Caco-2 (cell line): ENCODE measurements around the gene VAPA. TPM values are rescaled to one million over a fixed set of nuclear protein-coding genes. Genes with fewer than 3 reads are reported as not detected.

Experiments used
- BruUV-seq: library from RNA; stranded (reverse); fragments of 400-500 nt; replicated peaks from 2 replicates; lab custom pipeline; 2021; lab: Mats Ljungman, UMichigan
- CTCF ChIA-PET: fragments of 300-600 bp; sonication (Branson Sonifier 250); formaldehyde crosslinking; loops from one replicate; lab custom pipeline; 2022; ENCODE audit warnings: antibody characterized with exemption; lab: Charles Lee
- POLR2A ChIA-PET: fragments of 300-600 bp; sonication (Branson Sonifier 250); formaldehyde crosslinking; loops from one replicate; lab custom pipeline; 2022; ENCODE audit warnings: antibody characterized with exemption; lab: Charles Lee
- DNase-seq, 2 experiments: peaks; one replicate each; pipeline versions ENCODE4 v3.0.0 to v3.0.0-alpha.2; 2020 to 2022
- H3K27me3 ChIP-seq: replicated peaks from 2 replicates; pipeline ENCODE4 v1.6.0; 2011; ENCODE audit warnings: low read length; ENCODE audit not compliant: control insufficient read depth, insufficient read depth
- H3K36me3 ChIP-seq: 2 replicates; pipeline ENCODE4 v1.5.1; 2011; ENCODE audit warnings: low read length; ENCODE audit not compliant: control insufficient read depth, insufficient read depth
- H3K4me1 ChIP-seq: fragments of 250-450 bp; sonication (Bioruptor Pico); 2 replicates; pipeline ENCODE4 v1.5.1; 2020; ENCODE audit warnings: mild to moderate bottlenecking
- H3K4me3 ChIP-seq: 2 replicates; pipeline ENCODE4 v1.5.1; 2011; ENCODE audit warnings: low read depth, mild to moderate bottlenecking, control low read depth, low read length
- H3K9me3 ChIP-seq: fragments of 250-450 bp; sonication (Bioruptor Pico); 2 replicates; pipeline ENCODE4 v1.5.1; 2020; ENCODE audit warnings: mild to moderate bottlenecking, moderate library complexity
- H3K27ac Mint-ChIP-seq: one replicate; pipeline ENCODE4 v1.8.0; 2022; ENCODE audit warnings: mixed read lengths; ENCODE audit not compliant: unreplicated experiment
- H3K27me3 Mint-ChIP-seq: one replicate; pipeline ENCODE4 v1.8.0; 2022; ENCODE audit warnings: mixed read lengths; ENCODE audit not compliant: insufficient read depth, unreplicated experiment
- H3K36me3 Mint-ChIP-seq: one replicate; pipeline ENCODE4 v1.8.0; 2022; ENCODE audit warnings: mild to moderate bottlenecking, mixed read lengths; ENCODE audit not compliant: insufficient read depth, unreplicated experiment
- H3K4me1 Mint-ChIP-seq: one replicate; pipeline ENCODE4 v1.8.0; 2022; ENCODE audit warnings: low read depth, mixed read lengths; ENCODE audit not compliant: unreplicated experiment
- H3K4me3 Mint-ChIP-seq: one replicate; pipeline ENCODE4 v1.8.0; 2022; ENCODE audit warnings: mild to moderate bottlenecking, moderate library complexity, mixed read lengths; ENCODE audit not compliant: unreplicated experiment
- H3K9me3 Mint-ChIP-seq: one replicate; pipeline ENCODE4 v1.8.0; 2022; ENCODE audit warnings: mixed read lengths; ENCODE audit not compliant: unreplicated experiment
- intact Hi-C: fragments of 100-400 bp; cut with micrococcal nuclease; formaldehyde crosslinking; loops from one replicate; pipeline ENCODE4 v1.10.0; 2022; ENCODE audit not compliant: unreplicated experiment
- total RNA-seq: library from RNA; stranded (reverse); gene quantifications from 2 replicates; pipeline ENCODE4 v1.2.3, GENCODE V29; 2022
- TF ChIP-seq, protein P1 (sequence below), 2 experiments: fragments of 200-600 bp in 1 of 2; IDR thresholded peaks; 1 replicate in 1 of 2; 2 replicates in 1 of 2; pipeline versions ENCODE4 v1.5.1 to v1.8.0; 2011 to 2022; ENCODE audit warnings: antibody characterized with exemption in 1 of 2, control low read depth in 1 of 2, inconsistent platforms in 1 of 2, low read depth in 1 of 2, low read length in 1 of 2, mild to moderate bottlenecking in 1 of 2, moderate library complexity in 1 of 2; ENCODE audit not compliant: insufficient read depth in 1 of 2, severe bottlenecking in 1 of 2, unreplicated experiment in 1 of 2

Gene VAPA
- total RNA-seq, 1 experiment from 2014 or later: 222 TPM

GRCh38 chr18:9987931-9988330, 74.1 kb downstream of the VAPA start:
- no peak overlapping the region for H3K27ac Mint-ChIP-seq
- H3K27me3 Mint-ChIP-seq: no peaks in the 10 kb centered on the region
- no peaks in the 10 kb centered on the region for H3K9me3 Mint-ChIP-seq
- Histone ChIP-seq H3K27me3 (no peaks in the 10 kb centered on the region), H3K4me3 (no peak overlapping the region), H3K36me3 (no peaks in the 10 kb centered on the region), H3K9me3 (no peaks in the 10 kb centered on the region; the same call in 1 of the 2 replicates), H3K4me1 (no peaks in the 10 kb centered on the region)
- peaks cover 6% of the 10 kb centered on the region for H3K4me1 Mint-ChIP-seq
- ChIA-PET POLR2A (no interaction called here), CTCF (no interaction called here)
- H3K4me3 Mint-ChIP-seq: no peak overlapping the region
- no TSS peak for BruUV-seq
- intact Hi-C loops: no loop called here
- TF ChIP-seq, protein P1, sequence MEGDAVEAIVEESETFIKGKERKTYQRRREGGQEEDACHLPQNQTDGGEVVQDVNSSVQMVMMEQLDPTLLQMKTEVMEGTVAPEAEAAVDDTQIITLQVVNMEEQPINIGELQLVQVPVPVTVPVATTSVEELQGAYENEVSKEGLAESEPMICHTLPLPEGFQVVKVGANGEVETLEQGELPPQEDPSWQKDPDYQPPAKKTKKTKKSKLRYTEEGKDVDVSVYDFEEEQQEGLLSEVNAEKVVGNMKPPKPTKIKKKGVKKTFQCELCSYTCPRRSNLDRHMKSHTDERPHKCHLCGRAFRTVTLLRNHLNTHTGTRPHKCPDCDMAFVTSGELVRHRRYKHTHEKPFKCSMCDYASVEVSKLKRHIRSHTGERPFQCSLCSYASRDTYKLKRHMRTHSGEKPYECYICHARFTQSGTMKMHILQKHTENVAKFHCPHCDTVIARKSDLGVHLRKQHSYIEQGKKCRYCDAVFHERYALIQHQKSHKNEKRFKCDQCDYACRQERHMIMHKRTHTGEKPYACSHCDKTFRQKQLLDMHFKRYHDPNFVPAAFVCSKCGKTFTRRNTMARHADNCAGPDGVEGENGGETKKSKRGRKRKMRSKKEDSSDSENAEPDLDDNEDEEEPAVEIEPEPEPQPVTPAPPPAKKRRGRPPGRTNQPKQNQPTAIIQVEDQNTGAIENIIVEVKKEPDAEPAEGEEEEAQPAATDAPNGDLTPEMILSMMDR (IDR thresholded peaks at IDR 0.05; ENCODE audit: insufficient read depth in 1 of 2, low read depth in 1 of 2, low read length in 1 of 2, severe bottlenecking in 1 of 2, unreplicated experiment in 1 of 2): no peak
- H3K36me3 Mint-ChIP-seq: no peaks in the 10 kb centered on the region
- no peak for DNase-seq

GRCh38 chr18:9988665-9989064, 74.8 kb downstream of the VAPA start:
- Mint-ChIP-seq H3K36me3 (no peaks in the 10 kb centered on the region), H3K27ac (no peak overlapping the region), H3K27me3 (no peaks in the 10 kb centered on the region), H3K4me1 (peaks cover 6% of the 10 kb centered on the region), H3K4me3 (no peak overlapping the region), H3K9me3 (no peaks in the 10 kb centered on the region)
- TF ChIP-seq, protein P1 (IDR thresholded peaks at IDR 0.05; ENCODE audit: insufficient read depth in 1 of 2, low read depth in 1 of 2, low read length in 1 of 2, severe bottlenecking in 1 of 2, unreplicated experiment in 1 of 2): no peak
- DNase-seq: no peak
- no peaks in the 10 kb centered on the region for H3K4me1 ChIP-seq
- POLR2A ChIA-PET: no interaction called here
- BruUV-seq: no TSS peak
- H3K9me3 ChIP-seq: no peaks in the 10 kb centered on the region
- no peak overlapping the region for H3K4me3 ChIP-seq
- no peaks in the 10 kb centered on the region for H3K36me3 ChIP-seq
- no peaks in the 10 kb centered on the region for H3K27me3 ChIP-seq
- CTCF ChIA-PET: no interaction called here
- intact Hi-C loops: no loop called here

GRCh38 chr18:9989481-9989880, 75.7 kb downstream of the VAPA start:
- Mint-ChIP-seq H3K27me3 (no peaks in the 10 kb centered on the region), H3K27ac (no peak overlapping the region), H3K4me1 (peaks cover 6% of the 10 kb centered on the region), H3K36me3 (no peaks in the 10 kb centered on the region), H3K4me3 (no peak overlapping the region), H3K9me3 (no peaks in the 10 kb centered on the region)
- POLR2A ChIA-PET: no interaction called here
- BruUV-seq: no TSS peak
- no peak for DNase-seq
- Histone ChIP-seq H3K4me1 (no peaks in the 10 kb centered on the region), H3K27me3 (no peaks in the 10 kb centered on the region), H3K36me3 (no peaks in the 10 kb centered on the region), H3K4me3 (no peak overlapping the region), H3K9me3 (no peaks in the 10 kb centered on the region)
- CTCF ChIA-PET: no interaction called here
- TF ChIP-seq, protein P1 (IDR thresholded peaks at IDR 0.05; ENCODE audit: insufficient read depth in 1 of 2, low read depth in 1 of 2, low read length in 1 of 2, severe bottlenecking in 1 of 2, unreplicated experiment in 1 of 2): no peak
- intact Hi-C loops: no loop called here
